Uterus (tissue), 4 donors: Measurements from ENCODE around the gene SLC4A11. TPM values are rescaled to one million over a fixed set of nuclear protein-coding genes. Genes with fewer than 3 reads are reported as not detected.

Source experiments
- DNase-seq, 2 donors: peaks; one replicate each; pipeline ENCODE4 v3.0.0-alpha.2; 2019 to 2020
- H3K27ac ChIP-seq, 2 donors: fragments of 200-600 bp; sonication (generic); 1 replicate in 1 of 2; 2 replicates in 1 of 2; pipeline ENCODE4 v1.5.1; 2016 to 2018
- H3K27me3 ChIP-seq, 2 donors: fragments of 200-600 bp; sonication (generic); one replicate each; pipeline ENCODE4 v1.5.1; 2018 to 2019; ENCODE audit warnings: control low read depth in 1 of 2
- H3K36me3 ChIP-seq, 2 donors: fragments of 200-600 bp; sonication (generic); one replicate each; pipeline ENCODE4 v1.5.1; 2019; ENCODE audit warnings: control low read depth in 1 of 2
- H3K4me1 ChIP-seq, 2 donors: fragments of 200-600 bp; sonication (generic); one replicate each; pipeline ENCODE4 v1.5.1; 2018 to 2019; ENCODE audit warnings: control low read depth in 1 of 2
- H3K4me3 ChIP-seq, 2 donors: fragments of 200-600 bp; sonication (generic); 1 replicate in 1 of 2; 2 replicates in 1 of 2; pipeline ENCODE4 v1.5.1; 2018 to 2019; ENCODE audit warnings: mild to moderate bottlenecking in 1 of 2
- H3K9me3 ChIP-seq, 2 donors: fragments of 200-600 bp; sonication (generic); one replicate each; pipeline ENCODE4 v1.5.1; 2019; ENCODE audit warnings: control low read depth in 1 of 2
- POLR2A ChIP-seq, 2 donors: fragments of 450-650 bp; IDR thresholded peaks; one replicate each; pipeline ENCODE4 v1.6.1; 2016; ENCODE audit warnings: antibody characterized with exemption in 2 of 2, mild to moderate bottlenecking in 1 of 2, moderate library complexity in 1 of 2
- intact Hi-C: fragments of 100-400 bp; cut with DNase I; formaldehyde crosslinking; loops from one replicate; pipeline ENCODE4 v1.15.1; 2023; ENCODE audit warnings: low total_unique reads
- total RNA-seq, 4 donors: library from RNA; depleted of rRNA in 3 of 4; stranded (reverse); fragments of >200 nt in 3 of 4; gene quantifications; one replicate each; pipeline versions ENCODE4 v1.1.0 to v1.2.4, GENCODE V29; 2014 to 2023
- TF ChIP-seq, protein P1 (sequence below), 4 experiments: fragments of 200-600 bp in 2 of 4; fragments of 450-650 bp in 2 of 4; sonication (generic) in 2 of 4; IDR thresholded peaks; one replicate each; pipeline ENCODE4 v1.5.1; 2016 to 2019; ENCODE audit warnings: antibody characterized with exemption in 4 of 4, mild to moderate bottlenecking in 2 of 4, moderate library complexity in 1 of 4
- donor health status: DM: yes; HTN: yes; CAD: no.

Gene SLC4A11
- total RNA-seq, 4 donors from 2014 or later = 0.29 to 0.91 (median 0.76) TPM; not detected in 1

DNA sequence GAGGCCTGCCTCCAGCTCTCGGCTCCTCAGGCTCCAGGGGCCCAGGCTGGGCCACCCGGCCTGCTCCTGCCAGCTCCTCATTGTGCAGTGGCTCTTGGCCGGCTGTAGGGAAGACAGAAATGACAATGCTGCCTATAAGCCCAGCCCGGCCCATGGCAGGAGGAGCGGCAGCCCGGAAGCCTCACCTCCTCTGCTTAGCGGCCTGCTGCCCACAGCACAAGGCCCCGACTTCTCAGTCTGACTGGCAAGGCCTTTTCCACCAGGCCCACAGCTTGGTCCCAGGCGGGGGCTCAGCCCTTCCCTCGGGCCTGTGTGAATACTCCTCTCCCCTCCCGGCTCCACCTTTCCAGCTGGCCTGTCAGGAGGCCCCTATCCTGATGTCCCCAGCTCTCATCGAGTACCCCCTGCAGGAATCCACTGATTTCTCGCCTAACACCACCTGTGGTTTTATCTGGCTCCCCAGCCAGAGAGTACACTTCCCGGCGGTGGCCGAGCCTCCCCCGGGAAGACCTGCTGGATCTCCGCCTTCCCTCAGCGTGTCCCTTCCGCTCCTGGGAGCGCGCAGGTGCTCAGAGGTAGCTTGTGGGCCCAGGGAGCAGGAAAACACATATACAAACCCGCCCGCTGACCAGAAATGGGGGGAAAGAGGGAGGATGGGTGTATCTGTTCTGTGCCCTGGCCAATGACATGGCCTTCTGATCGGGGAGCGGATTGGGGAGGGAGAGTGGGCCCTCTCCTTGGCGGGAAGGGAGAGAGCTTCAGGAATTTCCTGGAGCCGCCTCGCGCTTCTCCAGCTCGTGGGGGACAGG, 35.5 kb downstream of the SLC4A11 start:
- no peak for DNase-seq

DNA sequence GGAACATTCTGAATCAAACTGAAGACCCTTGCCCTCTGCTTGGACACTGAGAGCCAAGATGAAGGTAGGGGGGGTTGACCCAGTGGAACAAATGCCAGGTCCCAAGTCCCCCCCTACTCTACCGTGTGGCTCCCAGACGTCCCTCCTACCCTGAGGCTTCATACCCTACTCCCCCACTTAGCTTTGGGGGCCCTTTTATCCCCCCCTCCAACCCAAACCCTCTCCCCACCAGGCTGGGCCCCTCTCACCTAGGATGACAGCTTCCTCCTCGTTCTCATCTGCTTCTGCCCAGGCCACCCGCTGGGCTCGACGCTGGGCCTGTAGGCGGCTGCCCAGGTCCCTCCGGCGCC, 36.0 kb downstream of the SLC4A11 start:
- H3K27ac ChIP-seq = peak overlapping the region in 1 of 2 donors; percentile 88
- no peaks in the 10 kb centered on the region for H3K9me3 ChIP-seq
- no peak for DNase-seq
- no peaks in the 10 kb centered on the region for H3K36me3 ChIP-seq
- no peaks in the 10 kb centered on the region for H3K27me3 ChIP-seq
- H3K4me1 ChIP-seq = peaks cover 0 to 6% of the 10 kb centered on the region in 2 donors
- intact Hi-C loops = no loop called here
- peak overlapping the region in 1 of 2 donors; percentile 78 for H3K4me3 ChIP-seq
- TF ChIP-seq POLR2A (IDR thresholded peaks at IDR 0.05) = no peak
- TF ChIP-seq, protein P1, sequence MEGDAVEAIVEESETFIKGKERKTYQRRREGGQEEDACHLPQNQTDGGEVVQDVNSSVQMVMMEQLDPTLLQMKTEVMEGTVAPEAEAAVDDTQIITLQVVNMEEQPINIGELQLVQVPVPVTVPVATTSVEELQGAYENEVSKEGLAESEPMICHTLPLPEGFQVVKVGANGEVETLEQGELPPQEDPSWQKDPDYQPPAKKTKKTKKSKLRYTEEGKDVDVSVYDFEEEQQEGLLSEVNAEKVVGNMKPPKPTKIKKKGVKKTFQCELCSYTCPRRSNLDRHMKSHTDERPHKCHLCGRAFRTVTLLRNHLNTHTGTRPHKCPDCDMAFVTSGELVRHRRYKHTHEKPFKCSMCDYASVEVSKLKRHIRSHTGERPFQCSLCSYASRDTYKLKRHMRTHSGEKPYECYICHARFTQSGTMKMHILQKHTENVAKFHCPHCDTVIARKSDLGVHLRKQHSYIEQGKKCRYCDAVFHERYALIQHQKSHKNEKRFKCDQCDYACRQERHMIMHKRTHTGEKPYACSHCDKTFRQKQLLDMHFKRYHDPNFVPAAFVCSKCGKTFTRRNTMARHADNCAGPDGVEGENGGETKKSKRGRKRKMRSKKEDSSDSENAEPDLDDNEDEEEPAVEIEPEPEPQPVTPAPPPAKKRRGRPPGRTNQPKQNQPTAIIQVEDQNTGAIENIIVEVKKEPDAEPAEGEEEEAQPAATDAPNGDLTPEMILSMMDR (IDR thresholded peaks at IDR 0.05) = no peak

More for the DNA sequence above, 35.5 kb downstream of the SLC4A11 start:
- H3K27me3 ChIP-seq = no peaks in the 10 kb centered on the region
- H3K27ac ChIP-seq = peak overlapping the region; percentile 85 to 88
- no peaks in the 10 kb centered on the region for H3K9me3 ChIP-seq
- TF ChIP-seq POLR2A (IDR thresholded peaks at IDR 0.05) = no peak
- TF ChIP-seq, protein P1 (IDR thresholded peaks at IDR 0.05) = no peak
- H3K4me1 ChIP-seq = peaks cover 0 to 6% of the 10 kb centered on the region in 2 donors
- H3K4me3 ChIP-seq = peak overlapping the region; percentile 78 to 88
- intact Hi-C loops = no loop called here
- H3K36me3 ChIP-seq = no peaks in the 10 kb centered on the region

DNA sequence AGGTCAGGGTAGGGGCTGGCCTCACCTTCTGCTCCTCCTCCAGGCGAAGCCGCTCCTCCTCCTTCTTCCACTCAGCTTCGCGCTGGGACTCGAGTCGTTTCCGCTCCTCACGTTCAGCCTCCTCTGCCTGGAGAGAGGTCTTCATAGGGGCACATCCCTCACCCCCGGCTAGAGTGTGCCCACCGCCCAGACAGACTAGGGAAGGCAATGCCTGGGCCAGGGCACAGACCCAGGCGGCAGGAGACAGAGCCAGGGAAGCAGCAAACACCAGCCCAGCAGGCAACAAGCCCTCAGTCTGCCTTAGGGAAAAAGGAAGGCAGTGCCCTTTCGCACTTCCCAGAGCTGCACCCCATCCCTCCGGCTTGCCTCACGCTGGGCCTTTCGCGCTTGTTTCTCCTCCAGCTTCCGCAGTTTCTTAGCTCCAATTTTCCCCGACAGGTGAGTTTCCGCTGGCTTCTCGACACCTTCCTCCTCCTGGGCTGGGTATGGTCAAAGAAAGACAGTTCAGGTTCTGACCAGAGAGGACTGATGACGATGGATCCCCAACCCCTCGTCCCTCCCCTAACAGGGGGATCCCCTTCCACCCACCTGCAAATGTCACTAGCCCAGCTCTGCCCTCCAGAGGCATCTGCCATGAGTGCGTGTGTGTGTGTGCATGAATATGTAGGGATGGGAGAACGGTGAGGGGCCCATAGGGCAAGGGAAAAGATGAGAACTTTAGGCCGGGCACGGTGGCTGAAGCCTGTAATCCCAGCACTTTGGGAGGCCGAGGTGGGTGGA, 38.8 kb downstream of the SLC4A11 start:
- Histone ChIP-seq H3K27me3 (no peaks in the 10 kb centered on the region), H3K36me3 (no peaks in the 10 kb centered on the region), H3K4me1 (peaks cover 0 to 6% of the 10 kb centered on the region in 2 donors), H3K9me3 (no peaks in the 10 kb centered on the region), H3K4me3 (no peak overlapping the region), H3K27ac (no peak overlapping the region)
- TF ChIP-seq, protein P1 (IDR thresholded peaks at IDR 0.05) = no peak
- TF ChIP-seq POLR2A (IDR thresholded peaks at IDR 0.05) = no peak
- intact Hi-C loops = no loop called here
- DNase-seq = no peak

DNA sequence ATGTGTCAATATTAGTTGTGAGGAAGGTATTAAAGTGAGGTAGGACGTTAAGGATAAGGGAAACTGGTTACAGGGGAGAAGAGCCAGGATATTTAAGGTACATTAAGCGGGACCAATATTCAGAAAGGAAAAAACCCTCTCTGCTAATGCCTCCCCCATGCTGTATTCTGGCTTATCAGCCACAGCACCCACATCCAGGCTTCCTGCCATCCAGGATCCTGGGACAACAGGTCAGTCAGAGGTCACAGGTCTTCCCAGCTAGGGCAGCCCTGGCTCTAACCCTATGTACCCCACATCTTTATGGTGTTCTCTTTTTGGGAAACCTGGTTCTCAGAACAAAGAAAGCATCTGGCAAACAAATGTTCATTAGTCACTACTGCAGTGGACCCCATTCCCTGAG, 39.8 kb downstream of the SLC4A11 start:
- TF ChIP-seq, protein P1 (IDR thresholded peaks at IDR 0.05) = no peak
- TF ChIP-seq POLR2A (IDR thresholded peaks at IDR 0.05) = no peak
- Histone ChIP-seq H3K36me3 (no peaks in the 10 kb centered on the region), H3K27ac (no peak overlapping the region), H3K9me3 (no peaks in the 10 kb centered on the region), H3K4me3 (no peak overlapping the region), H3K27me3 (no peaks in the 10 kb centered on the region), H3K4me1 (peaks cover 0 to 6% of the 10 kb centered on the region in 2 donors)
- intact Hi-C loops = no loop called here
- no peak for DNase-seq
